Measurements from ENCODE around the gene SNX19. TPM values are rescaled to one million over a fixed set of nuclear protein-coding genes. Genes with fewer than 3 reads are reported as not detected.

The SNX19 gene
- total and polyA plus RNA-seq, 12 donors = 13.6 to 102 (median 65.3) TPM

DNA sequence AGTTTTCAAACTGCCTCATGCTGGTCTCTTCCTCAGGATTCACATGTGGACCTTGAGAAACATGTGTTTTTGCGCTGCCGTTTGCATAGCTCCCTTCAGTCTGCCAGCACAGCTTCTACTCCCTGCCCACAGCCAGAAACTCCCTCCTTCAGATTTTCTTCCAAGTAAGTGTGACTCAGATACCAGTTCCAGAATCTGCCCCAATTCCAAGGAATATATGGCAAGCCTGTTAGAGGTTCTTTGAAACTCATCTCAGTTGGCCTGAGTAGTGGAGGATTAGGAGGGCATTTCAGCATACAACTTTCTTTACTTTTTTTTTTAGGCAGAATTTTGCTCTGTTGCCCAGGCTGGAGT is 67.1 kb downstream of the SNX19 start:
- TF ChIP-seq POLR2A (IDR thresholded peaks at IDR 0.05) = no peak
- TF ChIP-seq, protein P1, sequence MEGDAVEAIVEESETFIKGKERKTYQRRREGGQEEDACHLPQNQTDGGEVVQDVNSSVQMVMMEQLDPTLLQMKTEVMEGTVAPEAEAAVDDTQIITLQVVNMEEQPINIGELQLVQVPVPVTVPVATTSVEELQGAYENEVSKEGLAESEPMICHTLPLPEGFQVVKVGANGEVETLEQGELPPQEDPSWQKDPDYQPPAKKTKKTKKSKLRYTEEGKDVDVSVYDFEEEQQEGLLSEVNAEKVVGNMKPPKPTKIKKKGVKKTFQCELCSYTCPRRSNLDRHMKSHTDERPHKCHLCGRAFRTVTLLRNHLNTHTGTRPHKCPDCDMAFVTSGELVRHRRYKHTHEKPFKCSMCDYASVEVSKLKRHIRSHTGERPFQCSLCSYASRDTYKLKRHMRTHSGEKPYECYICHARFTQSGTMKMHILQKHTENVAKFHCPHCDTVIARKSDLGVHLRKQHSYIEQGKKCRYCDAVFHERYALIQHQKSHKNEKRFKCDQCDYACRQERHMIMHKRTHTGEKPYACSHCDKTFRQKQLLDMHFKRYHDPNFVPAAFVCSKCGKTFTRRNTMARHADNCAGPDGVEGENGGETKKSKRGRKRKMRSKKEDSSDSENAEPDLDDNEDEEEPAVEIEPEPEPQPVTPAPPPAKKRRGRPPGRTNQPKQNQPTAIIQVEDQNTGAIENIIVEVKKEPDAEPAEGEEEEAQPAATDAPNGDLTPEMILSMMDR (IDR thresholded peaks at IDR 0.05) = no peak
- no peaks in the 10 kb centered on the region for H3K36me3 ChIP-seq (replicated peaks in 1 of 2)
- H3K9me3 ChIP-seq (replicated peaks in 1 of 3) = no peaks in the 10 kb centered on the region
- H3K27ac ChIP-seq = no peak overlapping the region
- 56 to 82% (median 79%) methylated on average over 2 of the region's 2 CpGs for WGBS, 4 donors
- no peak for DNase-seq
- intact Hi-C loops (cut with DNase I) = no loop called here
- H3K4me1 ChIP-seq (replicated peaks in 1 of 2) = no peaks in the 10 kb centered on the region
- no peak overlapping the region for H3K4me3 ChIP-seq
- H3K27me3 ChIP-seq = no peaks in the 10 kb centered on the region

DNA sequence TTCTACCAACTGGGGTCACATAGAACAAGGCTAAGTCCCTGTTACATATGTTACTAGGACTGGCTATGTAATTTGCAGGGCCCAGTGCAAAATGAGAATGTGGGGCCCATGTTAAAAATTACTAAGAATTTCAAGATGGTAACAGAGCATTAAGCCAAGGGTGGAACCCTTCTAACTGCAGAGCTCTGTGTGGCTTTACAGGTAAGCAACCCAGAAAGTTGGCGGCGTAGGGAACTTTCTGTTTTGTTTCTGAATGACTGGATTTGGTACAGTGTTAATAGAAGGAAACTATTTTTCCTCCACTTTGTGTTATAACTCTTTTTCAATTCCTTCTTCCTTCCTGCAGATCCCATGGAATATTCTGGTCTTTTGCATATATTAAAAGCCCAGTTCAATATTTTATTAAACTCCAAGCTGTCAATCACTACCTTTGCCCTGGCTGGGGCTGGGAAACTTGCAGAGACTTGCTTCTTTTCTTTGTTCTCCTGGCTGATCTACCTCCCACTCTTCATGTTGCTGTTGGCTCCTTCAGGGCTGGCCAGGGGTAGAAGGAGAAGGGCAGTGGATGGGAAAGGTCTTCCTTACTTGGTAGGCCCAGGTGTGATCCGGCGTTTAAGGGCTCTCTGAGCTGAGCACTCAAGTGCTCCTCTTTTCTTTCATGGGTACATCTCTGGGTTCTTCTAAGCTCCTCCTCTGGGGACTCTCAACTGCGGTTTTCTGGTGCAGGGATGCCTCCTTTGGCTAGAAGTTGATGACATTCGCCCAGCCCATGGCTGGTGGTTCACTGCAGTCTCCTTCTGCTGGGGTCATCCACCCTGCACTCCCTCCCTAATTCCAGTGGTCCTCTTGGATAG is 67.7 kb downstream of the SNX19 start:
- WGBS, 4 donors = 79 to 88% (median 87%) methylated on average over 6 of the region's 6 CpGs
- DNase-seq = no peak
- Histone ChIP-seq H3K27ac (no peak overlapping the region), H3K36me3 (replicated peaks in 1 of 2) (no peaks in the 10 kb centered on the region), H3K4me1 (replicated peaks in 1 of 2) (no peaks in the 10 kb centered on the region), H3K27me3 (no peaks in the 10 kb centered on the region), H3K4me3 (no peak overlapping the region), H3K9me3 (replicated peaks in 1 of 3) (no peaks in the 10 kb centered on the region)
- TF ChIP-seq POLR2A (IDR thresholded peaks at IDR 0.05) = no peak
- TF ChIP-seq, protein P1 (IDR thresholded peaks at IDR 0.05) = no peak
- intact Hi-C loops (cut with DNase I) = no loop called here

- peak in 2 of 7 donors; percentile 35 to 50 for DNase-seq
- no peaks in the 10 kb centered on the region for H3K4me1 ChIP-seq (replicated peaks in 1 of 2)
- TF ChIP-seq, protein P1 (IDR thresholded peaks at IDR 0.05) = no peak
- H3K9me3 ChIP-seq (replicated peaks in 1 of 3) = no peaks in the 10 kb centered on the region
- H3K4me3 ChIP-seq = no peak overlapping the region
- intact Hi-C loops (cut with DNase I) = no loop called here
- WGBS, 4 donors = 59 to 80% (median 66%) methylated on average over 8 of the region's 8 CpGs
- no peak overlapping the region for H3K27ac ChIP-seq
- no peaks in the 10 kb centered on the region for H3K36me3 ChIP-seq (replicated peaks in 1 of 2)
- no peaks in the 10 kb centered on the region for H3K27me3 ChIP-seq
Measured at GRCh38 chr11:130847517-130847916, 68.8 kb downstream of the SNX19 start.

GRCh38 chr11:130846606-130847005 is 69.7 kb downstream of the SNX19 start:
- no peaks in the 10 kb centered on the region for H3K9me3 ChIP-seq (replicated peaks in 1 of 3)
- no peaks in the 10 kb centered on the region for H3K36me3 ChIP-seq (replicated peaks in 1 of 2)
- no peaks in the 10 kb centered on the region for H3K27me3 ChIP-seq
- WGBS, 4 donors = 30 to 47% (median 36%) methylated on average over 2 of the region's 2 CpGs
- intact Hi-C loops (cut with DNase I) = no loop called here
- H3K4me3 ChIP-seq = no peak overlapping the region
- no peaks in the 10 kb centered on the region for H3K4me1 ChIP-seq (replicated peaks in 1 of 2)
- H3K27ac ChIP-seq = no peak overlapping the region
- TF ChIP-seq, protein P1 (IDR thresholded peaks at IDR 0.05) = no peak
- no peak for TF ChIP-seq POLR2A (IDR thresholded peaks at IDR 0.05)
- no peak for DNase-seq

Measured in adrenal gland (tissue), 12 donors.